ENCODE data around the gene KLF1. TPM values are rescaled to one million over a fixed set of nuclear protein-coding genes. Genes with fewer than 3 reads are reported as not detected.

KLF1 gene
- total and polyA plus RNA-seq, 2 of the 8 experiments (the other 6 are each of a cell fraction or from before 2014, with no cell fraction given), result 0.84 to 0.91 TPM

- no peak overlapping the region for H2AFZ ChIP-seq (ENCODE audit: low read length)
- peak overlapping the region in 2 of 4 experiments; percentile 32 to 33; a peak in 3 of 8 replicates for H3K4me3 ChIP-seq (ENCODE audit: extremely low read depth in 1 of 4, insufficient read depth in 2 of 4, low read depth in 3 of 4, low read length in 4 of 4)
- no peak overlapping the region for H2AK5ac ChIP-seq (ENCODE audit: low read depth, low read length)
- no peak overlapping the region for H3K4ac ChIP-seq (replicated peaks; ENCODE audit: insufficient read length, low read depth, low read length)
- H3K36me3 ChIP-seq (ENCODE audit: control insufficient read depth in 2 of 4, insufficient read depth in 4 of 4, low read length in 3 of 4), result no peaks in the 10 kb centered on the region
- no peaks in the 10 kb centered on the region for H3K23me2 ChIP-seq (ENCODE audit: low read depth, low read length)
- peak overlapping the region; percentile 72; the same call in 1 of the 2 replicates for H2BK12ac ChIP-seq (ENCODE audit: low read depth, low read length)
- H2BK120ac ChIP-seq (replicated peaks; ENCODE audit: low read depth, low read length), result no peak overlapping the region
- ChIA-PET POLR2A (ENCODE audit: partially characterized antibody) (interaction anchor here (0.6 to 13.9 kb wide), 18 partner anchors 8 to 176 kb away, joined by 3 to 180 read pairs (median 6); partner anchors contain the start of genes CALR, DNASE2, FARSA and GCDH), CTCF (ENCODE audit: partially characterized antibody) (interaction anchor here (0.6 to 1.7 kb wide), 9 partner anchors 8 to 692 kb away, joined by 3 to 8 read pairs (median 4); partner anchors contain the start of gene KLF1)
- H3K79me2 ChIP-seq (ENCODE audit: control insufficient read depth in 1 of 2, insufficient read depth in 2 of 2, low read length in 2 of 2), result no peaks in the 10 kb centered on the region
- H3K23ac ChIP-seq (ENCODE audit: insufficient read length), result no peak overlapping the region
- no peak overlapping the region for H2BK15ac ChIP-seq (ENCODE audit: low read length)
- peak overlapping the region; percentile 42; the same call in 1 of the 2 replicates for H3K27ac ChIP-seq (ENCODE audit: low read depth, low read length)
- peaks cover 8 to 20% (median 14%) of the 10 kb centered on the region in 4 experiments for H3K4me1 ChIP-seq (replicated peaks in 1 of 4; ENCODE audit: control insufficient read depth in 3 of 4, insufficient read depth in 4 of 4, low read length in 3 of 4)
- H2BK5ac ChIP-seq (ENCODE audit: low read depth, low read length), result peak overlapping the region; percentile 66; the same call in 1 of the 2 replicates
- DNase-seq (ENCODE audit: low read depth in 1 of 2, low spot score in 2 of 2), result peak in 1 of 2 experiments; percentile 70
- peak overlapping the region; percentile 25 to 58 for H3K4me2 ChIP-seq (ENCODE audit: insufficient read depth in 1 of 2, low read depth in 2 of 2, low read length in 2 of 2)
- peak overlapping the region in 2 of 4 experiments; percentile 14 to 45; a peak in 4 of 7 replicates for H3K9ac ChIP-seq (replicated peaks in 1 of 4; ENCODE audit: extremely low read depth in 1 of 4, low read depth in 3 of 4, low read length in 3 of 4)
- H4K5ac ChIP-seq (ENCODE audit: insufficient read length, low read depth, low read length), result no peak overlapping the region
- H4K20me1 ChIP-seq (replicated peaks in 1 of 2; ENCODE audit: control insufficient read depth in 1 of 2, insufficient read depth in 2 of 2, low read length in 2 of 2), result no peaks in the 10 kb centered on the region
- peak overlapping the region; percentile 8 for H3K56ac ChIP-seq (replicated peaks; ENCODE audit: insufficient read length, low read depth, low read length)
- H2BK20ac ChIP-seq (ENCODE audit: low read length), result 0 out of 2 replicates have a peak overlapping the region, but pooled peaks have one; percentile 32
- no peaks in the 10 kb centered on the region for H3K79me1 ChIP-seq (ENCODE audit: low read depth, low read length)
- WGBS, 2 experiments (ENCODE audit: extremely low coverage in 1 of 2, insufficient coverage in 1 of 2, insufficient read length in 1 of 2, insufficient replicate concordance in 2 of 2, low coverage in 1 of 2, low lambda C conversion rate in 2 of 2, missing lambda C conversion rate in 1 of 2), result 32% methylated on average over 20 of the region's 22 CpGs; no CpG with 5 or more reads in 1 of the 2 experiments
- peak overlapping the region; percentile 57 for H4K91ac ChIP-seq (replicated peaks; ENCODE audit: insufficient read length, low read length)
- H3K14ac ChIP-seq (ENCODE audit: insufficient read length), result no peak overlapping the region
- peaks cover 0 to under 1% of the 10 kb centered on the region in 2 experiments; a peak in 1 of 4 replicates for H3K9me3 ChIP-seq (ENCODE audit: insufficient read depth in 2 of 2, low read depth in 1 of 2, low read length in 1 of 2)
- peak overlapping the region; percentile 95 for H4K8ac ChIP-seq (ENCODE audit: extremely low read depth, insufficient read depth, low read length)
- H3K27me3 ChIP-seq (replicated peaks in 1 of 4; ENCODE audit: control insufficient read depth in 3 of 4, extremely low read depth in 1 of 4, insufficient read depth in 3 of 4, low read length in 3 of 4), result peaks cover 1 to 3% (median 2%) of the 10 kb centered on the region in 4 experiments
- H3K18ac ChIP-seq (ENCODE audit: extremely low read depth, low read length), result peak overlapping the region; percentile 65; the same call in 1 of the 2 replicates
- no peak for TF ChIP-seq EP300 (IDR thresholded peaks at IDR 0.05; ENCODE audit: borderline replicate concordance in 1 of 2, low read depth in 2 of 2, low read length in 2 of 2)
- TF ChIP-seq NANOG (IDR thresholded peaks at IDR 0.05; ENCODE audit: insufficient read depth, low read depth, low read length, poor library complexity, severe bottlenecking), result peak; percentile 5
- peak; percentile 19; the same call in 1 of the 2 replicates for TF ChIP-seq TAF1 (IDR thresholded peaks at IDR 0.05; ENCODE audit: low read depth, low read length)
- no peak for TF ChIP-seq E2F6 (IDR thresholded peaks at IDR 0.05)
- peak; percentile 23 for TF ChIP-seq ASH2L (IDR thresholded peaks at IDR 0.05; ENCODE audit: low read length)
- no peak for TF ChIP-seq RFX5 (IDR thresholded peaks at IDR 0.05; ENCODE audit: borderline replicate concordance, low read depth, low read length)
- TF ChIP-seq TBP (IDR thresholded peaks at IDR 0.05; ENCODE audit: low read depth, low read length), result peak; percentile 19; the same call in 1 of the 2 replicates
- no peak for TF ChIP-seq CBX8 (IDR thresholded peaks at IDR 0.05; ENCODE audit: borderline replicate concordance, low read depth, low read length)
- no peak for FAIRE-seq
Observed at GRCh38 chr19:12913011-12913561, 26.1 kb upstream of the KLF1 start.

Measured in H1 (cell line).